Effector CD4-positive, alpha-beta T cell (primary cell): Measurements from ENCODE around the gene PGF.
"Not testable (repeated sequence)": the region's sequence is repeated elsewhere in the genome, so short reads cannot be mapped to it uniquely, and the experiment has no call there.

Experiments
- DNase-seq: peaks from one replicate; pipeline ENCODE4 v3.0.0-alpha.2; 2020

The PGF gene

DNA sequence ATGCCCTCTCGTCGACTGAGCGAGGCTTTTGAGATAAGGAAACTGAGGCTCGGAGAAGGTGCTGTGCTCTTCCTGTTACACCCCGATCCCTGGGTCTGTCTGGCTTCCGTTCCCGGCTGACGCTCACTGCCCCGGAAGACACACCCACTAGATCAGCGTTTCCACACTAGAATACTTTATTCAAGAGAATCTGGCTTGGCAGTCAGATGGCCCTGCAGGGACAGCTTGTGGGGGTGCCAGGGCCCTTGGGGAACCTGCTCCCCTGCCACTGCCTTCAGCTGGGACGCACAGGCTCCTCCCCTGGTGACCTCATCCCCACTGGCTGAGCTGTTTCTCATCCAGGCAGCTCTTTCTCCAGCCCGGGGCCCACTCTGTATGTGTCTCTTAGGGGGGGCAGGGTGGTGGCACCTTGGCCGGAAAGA, 13.7 kb downstream of the PGF start:
- DNase-seq: peak; percentile 31

DNA sequence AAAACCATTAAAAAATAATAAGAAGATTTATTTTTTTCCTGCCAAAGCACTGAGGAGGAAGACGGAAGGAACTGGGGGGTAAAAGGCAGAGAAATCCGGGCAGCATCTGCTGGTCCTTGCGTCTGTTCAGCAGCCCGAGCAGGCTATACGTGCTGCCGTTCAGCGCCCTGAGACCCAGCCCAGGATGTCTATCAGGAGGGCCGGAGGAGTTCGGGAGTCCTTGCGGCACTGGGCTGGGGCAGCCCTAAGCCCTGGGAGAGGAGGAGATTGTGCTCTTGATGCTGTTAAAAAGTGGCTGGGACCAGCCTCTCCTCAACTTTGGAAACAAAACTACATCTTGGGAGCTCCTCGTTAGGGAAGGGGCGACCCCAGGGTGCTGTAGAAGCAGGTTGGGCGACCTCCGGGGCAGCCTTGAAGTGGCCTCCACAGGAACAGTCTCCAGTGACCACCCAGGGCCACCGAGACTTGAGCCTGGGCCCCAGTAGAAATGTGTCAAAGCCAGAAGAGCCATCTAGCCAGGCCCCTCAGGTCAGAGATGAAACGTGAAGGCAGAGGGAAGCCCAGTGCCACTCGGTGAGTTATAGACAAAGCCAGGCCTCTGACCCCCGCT, 14.3 kb downstream of the PGF start:
- no peak for DNase-seq

DNA sequence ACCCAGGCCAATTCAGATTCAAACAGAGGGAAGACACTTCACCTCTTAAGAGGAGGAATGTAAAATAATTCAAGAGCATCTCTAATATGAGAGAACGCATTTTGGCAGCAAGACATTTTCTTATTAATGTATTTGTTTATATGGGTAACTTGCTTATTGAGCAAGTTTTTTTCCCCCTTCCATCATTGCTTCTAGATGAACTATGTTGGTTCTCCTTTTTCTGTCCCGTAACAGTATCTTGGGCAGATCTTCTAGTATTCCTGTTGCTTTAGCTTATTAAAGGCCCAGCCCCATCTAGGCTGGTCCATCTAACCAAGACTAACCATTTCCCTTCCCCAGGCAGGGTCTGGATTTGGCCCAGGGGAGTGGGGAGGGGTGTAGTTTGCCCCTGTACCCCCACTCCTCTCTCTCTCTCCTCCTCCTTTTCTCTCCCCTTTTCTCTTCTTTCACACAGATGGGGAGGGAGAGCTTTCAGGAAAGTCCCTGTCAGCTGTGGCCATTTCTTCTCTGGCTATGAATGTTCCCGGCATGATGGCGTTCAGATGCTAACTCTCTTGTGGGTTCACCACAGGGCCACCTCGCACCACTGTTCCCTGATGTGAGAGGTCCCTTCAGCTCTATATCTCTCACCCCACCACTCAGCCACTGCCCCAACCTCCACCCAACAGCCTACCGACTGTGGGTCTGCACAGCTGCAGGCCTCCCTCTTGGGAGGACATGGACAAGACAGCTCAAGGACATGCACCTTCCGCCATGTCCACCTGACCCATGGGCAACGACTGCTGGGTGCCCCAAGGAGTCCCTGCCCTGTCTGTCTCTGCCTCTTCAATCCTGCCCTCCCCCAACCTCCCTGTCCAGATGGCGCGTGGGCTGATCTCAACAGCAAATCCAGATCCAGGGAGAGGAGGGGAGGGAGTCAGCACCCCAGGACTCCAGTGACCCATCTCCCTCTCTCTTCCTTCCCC, 16.6 kb downstream of the PGF start:
- no peak for DNase-seq

DNA sequence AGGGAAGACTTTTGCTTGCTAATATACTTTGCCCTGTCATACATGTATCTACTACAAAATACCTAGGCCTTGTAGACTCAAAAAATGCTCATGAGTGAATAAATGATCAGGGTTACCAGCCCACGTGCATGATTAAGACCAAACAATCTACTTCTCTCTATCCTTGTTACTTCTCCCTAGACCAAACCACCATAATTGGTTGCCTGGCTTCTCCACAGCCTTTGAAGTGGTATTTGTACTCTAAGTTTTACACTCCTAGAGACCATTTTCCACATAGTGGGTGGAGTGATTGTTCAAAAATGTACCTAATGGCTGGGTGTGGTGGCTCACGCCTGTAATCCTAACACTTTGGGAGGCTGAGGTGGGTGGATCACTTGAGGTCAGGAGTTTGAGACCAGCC, 18.2 kb downstream of the PGF start:
- DNase-seq: no peak

DNA sequence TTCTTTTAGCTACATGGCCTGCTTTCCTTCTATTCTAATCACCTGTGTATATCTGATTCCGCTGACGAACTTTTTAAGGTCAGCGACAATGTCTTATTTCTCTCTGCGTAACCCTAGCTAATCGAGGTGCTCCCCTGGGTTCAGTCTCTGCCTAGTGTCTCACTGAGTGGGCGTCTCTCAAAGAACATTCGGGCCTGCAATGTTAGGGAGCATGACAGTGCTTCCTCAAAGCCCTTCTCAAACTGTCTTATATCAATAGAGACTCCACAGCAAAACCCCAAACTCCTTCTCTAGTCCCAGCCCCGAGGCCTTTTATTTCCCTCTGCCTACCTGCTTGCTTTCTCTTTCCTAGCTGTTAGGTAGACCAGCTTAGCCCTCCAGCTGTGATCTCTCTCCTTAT, 18.7 kb downstream of the PGF start:
- no peak for DNase-seq

DNA sequence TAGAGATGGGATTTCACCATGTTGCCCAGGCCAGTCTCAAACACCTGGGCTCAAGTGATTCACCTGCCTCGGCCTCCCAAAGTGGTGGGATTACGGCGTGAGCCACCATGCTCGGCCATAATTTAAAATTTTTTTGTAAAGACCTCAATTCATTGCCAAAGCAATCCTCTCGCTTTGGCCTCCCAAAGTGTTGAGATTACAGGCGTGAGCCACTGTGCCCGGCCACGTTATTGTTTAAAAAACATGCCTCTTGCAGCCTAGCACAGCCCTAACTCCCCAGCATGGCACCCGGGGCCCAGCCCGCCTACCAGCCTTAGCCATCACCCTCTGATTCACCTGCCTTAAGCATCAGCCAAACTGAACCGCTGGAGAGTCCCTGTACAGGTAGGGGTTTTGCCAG, 19.2 kb downstream of the PGF start:
- no peak for DNase-seq

DNA sequence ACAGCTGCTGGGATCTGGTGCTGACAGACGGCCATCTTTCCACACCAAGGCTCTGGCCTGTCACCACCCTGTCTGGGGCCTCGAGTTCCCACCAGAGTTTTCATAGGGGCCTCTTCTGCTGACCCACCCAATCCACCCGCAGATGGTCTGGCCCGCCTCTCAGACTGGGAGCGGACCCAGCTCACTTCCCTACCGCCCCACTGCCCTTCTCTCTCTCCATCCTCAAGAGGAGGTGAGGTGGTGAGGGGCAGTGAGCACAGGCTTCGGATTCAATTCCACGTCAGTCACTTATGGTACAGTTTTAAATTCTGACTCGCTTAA, 20.1 kb downstream of the PGF start:
- DNase-seq: no peak

DNA sequence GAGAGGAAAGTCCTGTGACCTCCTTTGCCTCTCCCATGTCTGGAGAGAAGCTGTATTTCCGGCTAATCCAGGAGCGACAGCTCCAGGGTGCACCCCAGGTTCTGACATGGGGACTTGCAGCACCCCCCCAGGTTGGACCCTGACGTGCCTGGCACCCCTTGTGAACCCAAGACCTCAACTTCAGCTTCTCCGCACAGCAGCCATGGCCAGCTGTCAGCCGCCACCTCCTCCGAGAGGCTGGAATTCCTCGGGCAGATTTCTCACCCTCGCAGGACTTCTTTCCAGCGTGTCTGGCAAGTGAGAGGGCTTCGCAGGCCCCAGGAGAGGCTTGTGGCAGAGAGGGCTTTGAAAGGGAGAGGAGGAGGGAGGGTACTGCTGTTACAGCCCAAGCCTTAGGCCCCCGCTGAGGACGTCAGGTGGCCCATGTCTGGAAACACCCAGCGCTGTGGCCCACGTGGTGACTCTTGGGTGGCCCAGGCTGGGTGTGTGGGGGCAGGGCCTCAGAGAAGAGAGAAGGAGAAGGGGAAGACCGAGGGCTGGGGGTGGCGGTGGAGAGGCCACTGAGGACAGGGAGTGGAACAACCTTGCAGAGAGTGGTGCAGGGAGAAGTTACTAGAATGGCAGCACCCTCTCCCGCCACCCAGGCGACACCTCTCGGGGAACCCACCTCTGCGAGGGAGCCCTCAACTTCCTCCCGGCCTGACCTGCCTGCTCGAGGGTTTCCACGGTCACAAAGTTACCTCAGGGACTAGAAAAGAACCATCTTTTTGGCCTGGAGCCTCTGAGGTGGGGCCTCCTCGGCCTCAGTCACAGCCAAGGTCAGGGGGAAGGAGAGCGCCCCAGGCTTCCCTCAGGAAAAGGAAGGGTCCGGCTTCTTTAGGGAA, 20.7 kb downstream of the PGF start:
- no peak for DNase-seq

DNA sequence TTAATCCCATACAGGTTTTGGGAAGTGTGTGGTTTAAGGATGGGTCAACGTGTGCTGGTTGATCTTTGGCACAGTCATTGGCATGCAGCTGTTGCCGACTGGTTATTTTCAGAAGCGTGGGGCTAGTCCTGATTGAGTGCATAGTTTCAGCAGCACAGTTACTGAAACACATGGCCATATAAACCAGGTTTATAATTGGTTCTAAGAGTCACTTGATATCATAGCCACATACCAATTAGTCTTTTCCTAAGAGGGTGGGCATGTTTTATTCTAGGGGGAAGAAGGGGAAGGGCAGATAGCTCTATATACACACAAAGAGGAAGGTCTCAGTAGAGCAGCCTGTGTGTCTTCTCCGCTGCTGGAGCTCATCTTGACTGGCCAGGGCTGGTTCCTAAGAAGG, 21.4 kb downstream of the PGF start:
- DNase-seq: no peak

DNA sequence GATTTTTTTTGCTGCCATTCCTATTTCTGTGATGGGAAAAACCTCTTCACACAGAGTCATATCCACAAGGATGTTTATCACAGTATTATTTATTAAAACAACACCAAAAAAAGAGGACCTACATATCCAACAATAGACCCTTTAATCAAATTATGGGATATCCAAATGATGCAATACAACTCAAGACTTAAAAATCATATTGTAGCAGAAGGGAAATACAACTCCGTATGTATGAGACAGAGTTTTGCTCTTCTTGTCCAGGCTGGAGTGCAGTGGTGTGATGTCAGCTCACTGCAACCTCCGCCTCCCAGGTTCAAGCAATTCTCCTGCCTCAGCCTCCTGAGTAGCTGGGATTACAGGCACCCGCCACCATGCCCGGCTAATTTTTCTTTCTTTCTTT, 22.5 kb downstream of the PGF start:
- not testable (repeated sequence) for DNase-seq

DNA sequence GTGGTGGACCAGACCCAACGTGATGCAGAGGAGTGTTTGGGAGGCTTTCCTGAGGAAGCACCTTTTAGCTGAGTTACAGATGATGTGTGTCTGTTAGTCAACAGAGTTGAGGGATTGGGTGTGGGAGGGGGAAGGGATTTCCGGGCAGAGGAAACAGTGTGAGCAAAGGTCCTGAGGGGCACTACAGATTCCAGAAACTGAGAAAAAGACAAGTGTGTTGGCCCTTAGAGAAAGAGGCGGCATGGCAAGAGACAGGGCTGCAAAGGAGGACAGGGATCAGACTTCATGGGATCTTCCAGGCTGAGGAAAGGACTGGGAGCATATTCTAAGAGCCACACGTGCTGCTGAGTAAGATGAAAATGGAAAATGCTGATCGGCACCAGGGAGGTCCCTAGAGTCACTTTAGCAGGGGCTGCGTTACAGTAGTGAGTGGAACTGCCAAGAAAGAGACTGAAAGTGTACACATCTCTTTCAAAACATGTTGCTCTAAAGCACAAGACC, 22.9 kb downstream of the PGF start:
- no peak for DNase-seq

DNA sequence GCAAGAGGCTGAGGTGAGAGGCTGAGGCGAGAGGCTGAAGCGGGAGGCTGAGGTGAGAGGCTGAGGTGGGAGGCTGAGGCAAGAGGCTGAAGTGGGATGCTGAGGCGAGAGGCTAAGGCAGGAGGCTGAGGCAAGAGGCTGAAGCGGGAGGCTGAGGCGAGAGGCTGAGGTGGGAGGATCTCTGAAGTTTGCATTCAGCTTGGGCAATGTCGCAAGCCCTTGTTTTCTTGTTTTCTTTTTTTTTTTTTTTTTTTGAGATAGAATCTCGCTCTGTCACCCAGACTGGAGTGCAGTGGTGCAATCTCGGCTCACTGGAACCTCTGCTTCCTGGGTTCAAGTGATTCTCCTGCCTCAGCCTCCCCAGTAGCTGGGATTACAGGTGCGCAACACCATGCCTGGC, 23.7 kb downstream of the PGF start:
- DNase-seq: not testable (repeated sequence)

DNA sequence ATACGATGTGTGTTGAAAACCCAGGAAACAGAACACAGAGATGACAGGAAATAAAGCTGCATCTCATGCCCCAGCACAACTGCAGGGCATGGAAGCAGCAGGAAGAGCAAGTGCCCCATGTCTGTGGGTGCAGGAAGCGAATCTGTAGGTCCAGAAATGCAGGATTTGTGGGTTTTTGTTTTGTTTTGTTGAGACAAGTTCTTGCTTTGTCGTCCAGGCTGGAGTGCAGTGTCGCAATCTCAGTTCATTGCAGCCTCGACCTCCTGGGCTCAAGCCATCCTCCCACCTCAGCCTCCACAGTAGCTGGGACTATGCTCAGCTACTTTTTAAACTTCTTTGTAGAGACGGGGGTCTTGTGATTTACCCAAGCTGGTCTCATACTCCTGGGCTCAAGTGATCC, 26.2 kb downstream of the PGF start:
- no peak for DNase-seq

DNA sequence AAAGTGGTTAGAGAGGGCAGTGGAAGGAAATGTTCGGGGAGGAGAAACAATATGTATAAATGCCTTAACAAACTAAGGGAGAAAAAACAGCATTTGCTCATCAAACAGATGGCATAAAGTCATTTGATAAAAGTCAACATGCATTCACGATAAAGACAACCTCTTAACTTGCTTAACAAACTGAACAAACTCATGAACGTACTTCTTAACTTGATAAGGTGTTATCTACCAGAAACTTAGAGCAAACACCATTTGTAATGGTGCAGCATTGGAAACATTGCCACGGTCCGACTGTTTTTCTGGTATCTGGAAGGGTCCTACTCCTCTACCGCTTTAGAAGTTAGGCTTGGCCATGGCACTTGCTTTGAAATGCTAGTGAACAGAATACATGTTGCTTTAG, 28.2 kb downstream of the PGF start:
- no peak for DNase-seq

DNA sequence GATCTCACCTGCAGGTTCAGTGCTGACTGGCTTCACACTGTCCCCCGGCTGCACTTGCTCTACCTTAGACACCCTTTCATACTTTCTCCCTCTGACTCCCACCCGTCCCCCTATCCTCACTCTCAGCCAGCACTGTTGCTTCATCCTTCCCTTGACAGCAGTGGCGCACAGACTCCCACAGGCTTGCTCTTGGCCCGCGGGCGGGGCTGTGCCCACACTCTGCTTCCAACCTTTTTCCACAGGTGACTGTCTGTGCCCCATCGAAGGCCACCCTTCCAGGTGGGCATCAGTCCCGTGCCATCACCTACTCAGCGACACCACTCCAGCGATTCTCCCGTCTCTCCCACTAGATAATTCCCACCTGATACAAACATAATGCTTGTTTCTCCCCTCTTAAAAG, 31.3 kb downstream of the PGF start:
- no peak for DNase-seq

DNA sequence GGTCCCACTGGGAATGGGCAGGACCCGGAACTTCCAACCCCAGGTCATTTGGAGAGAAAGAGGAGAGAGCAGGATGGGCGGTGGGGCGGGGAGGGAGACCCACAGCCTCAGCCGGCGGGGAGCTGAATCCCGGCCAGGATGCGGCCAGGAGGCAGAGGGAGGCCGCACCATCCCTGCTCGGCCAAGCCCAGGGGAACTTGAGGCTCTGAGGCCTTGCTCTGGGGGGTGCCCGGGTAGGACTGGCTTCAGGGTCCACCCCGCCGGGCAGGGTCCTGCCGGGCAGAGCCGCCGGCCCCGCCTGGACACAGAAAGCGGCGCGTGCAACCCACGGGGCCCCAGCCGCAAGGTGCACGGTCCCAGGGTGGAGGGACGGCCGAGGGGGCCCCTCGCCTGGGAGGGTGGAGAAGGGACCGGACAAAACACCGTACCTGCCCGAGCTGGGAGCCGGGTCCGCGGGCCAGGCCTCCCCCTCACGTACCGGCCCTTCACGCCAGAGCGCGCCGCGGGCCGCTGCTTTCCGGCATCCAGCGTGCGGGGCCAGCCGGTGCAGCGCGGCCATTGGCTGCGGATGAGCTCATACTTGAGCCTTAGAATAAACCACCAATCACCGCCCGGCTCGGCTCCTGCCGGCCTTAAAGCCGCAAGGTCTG, 32.5 kb downstream of the PGF start, which contains the start of gene RPS6KL1:
TSS of gene RPS6KL1 (minus strand) at position 509 of the 650 bp plus-strand sequence. CDS start 1,719 bp downstream, outside the sequence.
- DNase-seq: peak; percentile 65

DNA sequence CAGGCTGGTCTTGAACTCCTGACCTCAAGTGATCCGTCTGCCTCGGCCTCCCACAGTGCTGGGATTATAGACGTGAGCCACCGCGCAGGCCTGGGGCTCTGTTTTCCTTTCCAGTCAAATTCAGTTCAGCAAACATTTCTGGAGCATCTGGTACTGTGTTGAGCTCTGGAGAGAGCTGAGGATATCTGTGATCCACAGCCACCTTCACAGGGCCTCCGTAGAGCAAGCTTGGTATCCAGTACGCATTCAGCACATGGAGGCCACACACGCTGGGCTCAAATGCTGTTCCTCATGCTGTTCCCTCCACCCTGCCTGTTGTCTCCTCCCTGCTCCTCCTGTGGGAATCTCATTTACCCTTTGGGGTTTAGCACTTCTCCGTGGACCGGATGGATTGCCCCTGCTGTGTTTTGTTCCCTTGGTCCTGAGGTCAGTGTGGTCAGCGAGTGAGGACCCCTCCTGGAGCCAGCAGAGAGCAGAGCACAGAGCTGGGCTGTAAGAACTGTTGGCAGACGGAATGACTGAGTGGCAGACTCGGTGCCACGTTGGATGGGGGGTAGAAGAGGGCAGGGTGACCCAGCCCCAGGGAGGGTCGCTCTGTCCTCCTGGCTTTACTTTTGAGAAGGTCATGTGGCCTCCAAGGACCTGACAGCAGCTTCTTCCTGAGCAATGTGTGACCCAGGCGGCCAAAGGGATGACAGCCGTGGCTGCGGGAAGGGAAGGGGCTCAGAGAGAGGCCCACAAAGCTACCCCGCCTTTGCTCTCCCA, 33.2 kb downstream of the PGF start:
- no peak for DNase-seq

DNA sequence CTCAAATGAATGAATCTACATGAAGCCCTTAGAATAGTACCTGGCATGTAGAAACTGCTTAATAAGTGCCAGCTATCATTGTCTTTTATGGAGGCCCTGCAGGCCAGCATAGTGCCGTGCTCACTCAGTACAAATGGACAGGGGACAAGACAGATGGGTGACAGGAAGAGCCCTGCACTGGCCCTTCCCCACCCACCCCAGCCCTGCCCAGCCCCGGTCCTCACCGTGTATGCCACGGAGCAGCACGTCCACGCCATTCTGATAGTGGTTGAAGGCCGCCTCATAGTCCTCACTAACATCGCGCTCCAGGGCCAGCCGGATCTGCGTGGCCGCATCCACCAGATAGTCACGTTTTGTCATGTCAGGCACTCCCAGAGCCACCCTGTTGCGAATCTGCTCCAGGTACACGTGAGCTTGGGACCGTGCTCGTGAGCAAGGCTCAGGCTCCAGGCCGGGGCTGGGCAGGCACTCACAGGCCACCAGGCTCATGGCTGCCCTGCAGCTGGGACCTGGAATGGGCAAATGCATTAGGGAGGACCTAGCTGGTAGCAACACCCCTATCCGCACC, 34.3 kb downstream of the PGF start:
- no peak for DNase-seq

DNA sequence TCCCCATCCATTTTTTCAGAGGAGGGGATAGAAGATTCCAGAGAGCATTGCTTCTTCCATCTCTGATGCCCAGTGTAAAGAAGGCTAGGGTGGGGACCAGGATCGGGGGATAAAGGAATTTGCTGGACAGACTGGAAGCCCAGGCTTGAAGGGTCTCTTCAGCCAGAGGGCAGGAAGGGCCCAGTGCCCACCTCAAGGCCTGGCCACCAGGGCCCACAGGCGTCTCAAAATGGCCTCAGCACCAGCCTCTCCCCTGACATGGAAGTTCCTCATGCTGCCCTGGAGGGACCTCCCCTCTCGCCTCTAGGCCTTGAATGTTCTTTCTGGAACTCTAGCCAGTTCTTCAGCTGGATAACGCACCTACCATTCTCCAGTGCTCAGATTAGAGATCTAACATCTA, 35.1 kb downstream of the PGF start:
- DNase-seq: no peak

DNA sequence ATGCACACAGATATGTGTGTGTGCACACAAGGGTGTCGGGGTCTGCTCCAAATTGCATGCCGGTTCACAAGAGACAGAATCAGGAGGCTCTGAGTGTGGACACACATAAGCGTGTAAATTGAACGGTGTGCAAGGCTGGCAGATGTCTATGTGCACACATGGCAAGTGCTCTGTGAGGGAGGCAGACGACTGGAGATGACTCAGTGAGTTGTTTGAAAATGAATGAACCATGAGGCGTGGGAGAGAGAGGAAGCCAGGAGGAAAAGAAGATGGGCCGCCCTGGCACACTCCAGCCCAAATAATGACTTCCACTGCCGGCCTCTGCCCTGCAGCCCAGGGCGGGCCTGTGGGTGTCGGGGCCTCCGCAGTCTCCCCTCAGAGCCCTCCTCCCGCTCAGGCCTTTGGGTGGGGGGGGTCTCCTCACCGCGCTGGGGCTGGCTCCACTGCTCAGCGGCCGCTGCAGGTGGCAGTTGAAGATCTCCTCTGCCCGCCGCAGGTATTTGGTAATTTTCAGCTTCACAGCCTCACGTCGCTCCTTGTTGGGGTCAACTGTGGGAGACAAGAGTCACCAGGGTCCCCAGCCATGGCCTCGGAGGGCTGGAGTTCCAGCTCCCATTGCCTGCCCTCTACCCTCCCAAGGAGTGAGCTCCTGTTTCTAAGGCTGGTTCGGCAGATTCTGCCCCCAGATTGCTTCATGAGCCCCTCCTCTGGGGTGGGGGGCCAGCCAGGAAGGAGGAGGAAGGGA, 35.8 kb downstream of the PGF start:
- no peak for DNase-seq

DNA sequence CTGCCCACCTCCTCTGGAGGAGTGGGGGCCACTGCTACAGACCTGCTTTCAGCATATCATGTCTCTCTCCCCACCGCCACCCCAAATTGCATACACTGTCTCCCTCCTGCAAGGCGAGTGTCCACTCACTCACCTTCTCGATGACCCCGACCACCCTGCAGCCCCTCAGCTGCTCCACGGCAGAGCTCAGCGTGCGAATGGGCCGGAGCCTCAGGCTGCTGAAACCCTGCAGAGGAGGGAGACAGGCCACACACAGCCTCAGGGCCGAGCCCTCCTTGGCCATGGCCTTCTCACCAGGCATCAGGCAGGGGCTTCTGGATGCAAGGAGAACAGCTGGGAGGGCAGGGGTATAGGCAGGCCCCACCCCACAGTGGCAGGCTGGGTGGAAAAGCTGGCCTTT, 37.0 kb downstream of the PGF start:
- DNase-seq: no peak
